Upper lobe of right lung (tissue), 1 donor: ENCODE measurements around the gene PNMA8B. TPM values are rescaled to one million over a fixed set of nuclear protein-coding genes. Genes with fewer than 3 reads are reported as not detected.
"Not testable (repeated sequence)": the region's sequence is repeated elsewhere in the genome, so short reads cannot be mapped to it uniquely, and the experiment has no call there.

Source experiments
- ATAC-seq: fragments of 200-7000 bp; cut with Tn5 transposase; one replicate; pipeline ENCODE4 v1.9.1; 2020; ENCODE audit warnings: mild to moderate bottlenecking, moderate library complexity
- DNase-seq: peaks from one replicate; pipeline ENCODE4 v3.0.0-alpha.2; 2020
- H3K27ac ChIP-seq: fragments of 200-600 bp; one replicate; pipeline ENCODE4 v1.8.0; 2022
- H3K27me3 ChIP-seq: fragments of 200-600 bp; one replicate; pipeline ENCODE4 v1.8.0; 2022; ENCODE audit warnings: mild to moderate bottlenecking
- H3K36me3 ChIP-seq: fragments of 200-600 bp; one replicate; pipeline ENCODE4 v1.8.0; 2022
- H3K4me1 ChIP-seq: fragments of 200-600 bp; one replicate; pipeline ENCODE4 v1.8.0; 2022
- H3K4me3 ChIP-seq: fragments of 200-600 bp; one replicate; pipeline ENCODE4 v1.8.0; 2022; ENCODE audit warnings: mild to moderate bottlenecking
- H3K9me3 ChIP-seq: fragments of 200-600 bp; one replicate; pipeline ENCODE4 v1.8.0; 2022
- CTCF ChIP-seq: fragments of 200-600 bp; IDR thresholded peaks from one replicate; pipeline ENCODE4 v1.8.0; 2022; ENCODE audit warnings: antibody characterized with exemption
- intact Hi-C: fragments of 100-400 bp; cut with DNase I; formaldehyde crosslinking; loops from one replicate; pipeline ENCODE4 v1.11.0; 2022
- total RNA-seq: library from RNA; stranded (reverse); fragmentation: NEBNext Ultra II Directional; extraction: Animal tissue kit (Norgen Biotek cat#: 25700); gene quantifications from one replicate; pipeline ENCODE4 v1.2.1, GENCODE V29; 2021
- donor health status: DM: no; HTN: yes; CAD: no; lungs with severe emphysema.

Gene PNMA8B
- total RNA-seq, 1 donor from 2014 or later, result 1.9 TPM

GRCh38 chr19:46524308-46524707 is 28.6 kb upstream of the PNMA8B start:
- H3K9me3 ChIP-seq, result no peaks in the 10 kb centered on the region
- no peak for TF ChIP-seq CTCF
- ATAC-seq, result no peak

GRCh38 chr19:46522988-46523387 is 27.3 kb upstream of the PNMA8B start:
- DNase-seq, result not testable (repeated sequence)
- peak; percentile 64 for ATAC-seq

More at GRCh38 chr19:46524308-46524707, 28.6 kb upstream of the PNMA8B start:
- Histone ChIP-seq H3K27ac (no peak overlapping the region), H3K4me3 (no peak overlapping the region), H3K4me1 (no peaks in the 10 kb centered on the region), H3K36me3 (no peaks in the 10 kb centered on the region), H3K27me3 (no peaks in the 10 kb centered on the region)
- intact Hi-C loops, result no loop called here
- no peak for DNase-seq

GRCh38 chr19:46521241-46521868 is 25.7 kb upstream of the PNMA8B start:
- ATAC-seq (no peak), DNase-seq (no peak)
- Histone ChIP-seq H3K4me3 (no peak overlapping the region), H3K27ac (no peak overlapping the region), H3K27me3 (no peaks in the 10 kb centered on the region), H3K4me1 (no peaks in the 10 kb centered on the region), H3K9me3 (no peaks in the 10 kb centered on the region), H3K36me3 (no peaks in the 10 kb centered on the region)
- intact Hi-C loops, result no loop called here
- no peak for TF ChIP-seq CTCF

More at GRCh38 chr19:46522988-46523387, 27.3 kb upstream of the PNMA8B start:
- H3K27ac ChIP-seq, H3K4me1 ChIP-seq, intact Hi-C loops, H3K36me3 ChIP-seq, H3K9me3 ChIP-seq, H3K27me3 ChIP-seq, H3K4me3 ChIP-seq: not testable (repeated sequence)

- Histone ChIP-seq H3K4me3 (no peak overlapping the region), H3K27ac (no peak overlapping the region), H3K4me1 (no peaks in the 10 kb centered on the region), H3K27me3 (no peaks in the 10 kb centered on the region), H3K36me3 (no peaks in the 10 kb centered on the region), H3K9me3 (no peaks in the 10 kb centered on the region)
- no peak for TF ChIP-seq CTCF
- no peak for DNase-seq
- no peak for ATAC-seq
- intact Hi-C loops, result no loop called here
Measured at GRCh38 chr19:46520616-46521015, 24.9 kb upstream of the PNMA8B start.

DNA sequence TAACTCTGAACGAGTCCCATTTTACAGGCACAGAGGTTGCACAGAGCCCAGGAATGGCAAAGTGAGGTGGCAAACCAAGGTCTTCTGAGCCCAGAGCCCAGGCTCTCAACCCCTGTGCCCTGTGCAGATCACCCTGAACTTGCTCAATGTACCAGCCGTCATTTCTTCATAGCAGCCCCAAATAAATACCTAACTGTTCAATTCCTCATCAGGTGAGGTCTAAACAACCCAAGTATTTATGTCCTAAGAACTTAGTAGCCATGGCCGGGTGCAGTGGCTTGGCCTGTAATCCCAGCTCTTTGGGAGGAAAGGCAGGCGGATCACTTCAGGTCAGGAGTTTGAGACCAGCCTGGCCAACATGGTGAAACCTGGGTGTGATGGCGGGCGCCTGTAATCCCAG is 21.8 kb upstream of the PNMA8B start:
- no peaks in the 10 kb centered on the region for H3K9me3 ChIP-seq
- peaks cover 11% of the 10 kb centered on the region for H3K27me3 ChIP-seq
- no peak for DNase-seq
- H3K27ac ChIP-seq, result no peak overlapping the region
- no peak overlapping the region for H3K4me3 ChIP-seq
- TF ChIP-seq CTCF, result no peak
- intact Hi-C loops, result no loop called here
- no peak for ATAC-seq
- peaks cover 3% of the 10 kb centered on the region for H3K4me1 ChIP-seq
- H3K36me3 ChIP-seq, result no peaks in the 10 kb centered on the region

DNA sequence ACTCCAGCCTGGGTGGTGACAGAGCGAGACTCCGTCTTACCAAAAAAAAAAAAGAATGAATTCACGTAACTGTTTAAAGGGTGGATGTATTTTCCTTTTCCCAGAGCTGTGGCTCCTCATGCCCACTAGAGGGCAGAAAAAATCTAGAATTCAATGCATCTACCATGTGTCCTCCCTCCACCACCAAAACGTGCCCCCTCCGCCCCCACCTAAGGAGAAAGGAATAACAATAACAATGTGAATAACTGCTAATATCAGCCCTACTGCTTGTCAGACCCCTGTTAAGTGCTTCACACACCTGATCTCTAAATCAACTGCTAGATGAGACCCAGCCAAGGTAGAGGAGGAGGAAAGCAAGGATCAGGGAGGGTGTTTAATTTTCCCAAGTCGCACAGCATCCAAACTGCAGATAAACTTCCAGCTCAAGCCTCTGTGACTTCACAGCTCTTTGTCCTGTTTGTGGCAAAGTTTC is 20.2 kb upstream of the PNMA8B start:
- ATAC-seq (peak; percentile 52), DNase-seq (no peak)
- Histone ChIP-seq H3K4me1 (peaks cover 3% of the 10 kb centered on the region), H3K4me3 (no peak overlapping the region), H3K36me3 (no peaks in the 10 kb centered on the region), H3K27me3 (peaks cover 11% of the 10 kb centered on the region), H3K9me3 (no peaks in the 10 kb centered on the region), H3K27ac (no peak overlapping the region)
- TF ChIP-seq CTCF, result peak; percentile 65
- intact Hi-C loops, result no loop called here
